GM18517 (cell line): Measurements from ENCODE around the gene LIME1.

Experiments used
- ATAC-seq: cut with Tn5 transposase; IDR thresholded peaks from one replicate; pipeline ENCODE4 v1.9.1; 2021; ENCODE audit warnings: mild to moderate bottlenecking, moderate library complexity; ENCODE audit not compliant: unreplicated experiment

LIME1 gene

DNA sequence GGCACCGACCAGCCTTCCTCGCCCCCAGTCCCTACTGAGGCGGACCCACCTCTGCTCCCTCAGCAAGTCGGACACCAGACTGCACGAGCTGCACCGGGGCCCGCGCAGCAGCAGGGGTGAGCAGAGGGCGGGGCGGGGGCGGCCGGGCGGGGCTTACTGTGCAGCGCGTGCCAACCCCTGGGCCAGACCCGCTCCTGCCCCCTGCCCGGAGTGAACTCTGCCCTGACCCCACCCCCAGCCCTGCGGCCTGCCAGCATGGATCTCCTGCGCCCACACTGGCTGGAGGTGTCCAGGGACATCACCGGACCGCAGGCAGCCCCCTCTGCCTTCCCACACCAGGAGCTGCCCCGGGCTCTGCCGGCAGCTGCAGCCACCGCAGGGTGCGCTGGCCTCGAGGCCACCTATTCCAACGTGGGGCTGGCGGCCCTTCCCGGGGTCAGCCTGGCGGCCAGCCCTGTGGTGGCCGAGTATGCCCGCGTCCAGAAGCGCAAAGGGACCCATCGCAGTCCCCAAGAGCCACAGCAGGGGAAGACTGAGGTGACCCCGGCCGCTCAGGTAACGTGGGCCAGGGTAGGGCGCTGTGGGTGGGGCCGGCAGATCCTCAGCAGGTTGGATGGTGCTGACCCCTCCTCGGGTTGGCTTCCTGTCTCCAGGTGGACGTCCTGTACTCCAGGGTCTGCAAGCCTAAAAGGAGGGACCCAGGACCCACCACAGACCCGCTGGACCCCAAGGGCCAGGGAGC is 1.7 kb downstream of the LIME1 start:
- ATAC-seq: no peak

DNA sequence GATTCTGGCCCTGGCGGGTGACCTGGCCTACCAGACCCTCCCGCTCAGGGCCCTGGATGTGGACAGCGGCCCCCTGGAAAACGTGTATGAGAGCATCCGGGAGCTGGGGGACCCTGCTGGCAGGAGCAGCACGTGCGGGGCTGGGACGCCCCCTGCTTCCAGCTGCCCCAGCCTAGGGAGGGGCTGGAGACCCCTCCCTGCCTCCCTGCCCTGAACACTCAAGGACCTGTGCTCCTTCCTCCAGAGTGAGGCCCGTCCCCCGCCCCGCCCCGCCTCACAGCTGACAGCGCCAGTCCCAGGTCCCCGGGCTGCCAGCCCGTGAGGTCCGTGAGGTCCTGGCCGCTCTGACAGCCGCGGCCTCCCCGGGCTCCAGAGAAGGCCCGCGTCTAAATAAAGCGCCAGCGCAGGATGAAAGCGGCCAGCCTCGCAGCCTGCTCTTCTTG is 2.2 kb downstream of the LIME1 start:
- no peak for ATAC-seq

DNA sequence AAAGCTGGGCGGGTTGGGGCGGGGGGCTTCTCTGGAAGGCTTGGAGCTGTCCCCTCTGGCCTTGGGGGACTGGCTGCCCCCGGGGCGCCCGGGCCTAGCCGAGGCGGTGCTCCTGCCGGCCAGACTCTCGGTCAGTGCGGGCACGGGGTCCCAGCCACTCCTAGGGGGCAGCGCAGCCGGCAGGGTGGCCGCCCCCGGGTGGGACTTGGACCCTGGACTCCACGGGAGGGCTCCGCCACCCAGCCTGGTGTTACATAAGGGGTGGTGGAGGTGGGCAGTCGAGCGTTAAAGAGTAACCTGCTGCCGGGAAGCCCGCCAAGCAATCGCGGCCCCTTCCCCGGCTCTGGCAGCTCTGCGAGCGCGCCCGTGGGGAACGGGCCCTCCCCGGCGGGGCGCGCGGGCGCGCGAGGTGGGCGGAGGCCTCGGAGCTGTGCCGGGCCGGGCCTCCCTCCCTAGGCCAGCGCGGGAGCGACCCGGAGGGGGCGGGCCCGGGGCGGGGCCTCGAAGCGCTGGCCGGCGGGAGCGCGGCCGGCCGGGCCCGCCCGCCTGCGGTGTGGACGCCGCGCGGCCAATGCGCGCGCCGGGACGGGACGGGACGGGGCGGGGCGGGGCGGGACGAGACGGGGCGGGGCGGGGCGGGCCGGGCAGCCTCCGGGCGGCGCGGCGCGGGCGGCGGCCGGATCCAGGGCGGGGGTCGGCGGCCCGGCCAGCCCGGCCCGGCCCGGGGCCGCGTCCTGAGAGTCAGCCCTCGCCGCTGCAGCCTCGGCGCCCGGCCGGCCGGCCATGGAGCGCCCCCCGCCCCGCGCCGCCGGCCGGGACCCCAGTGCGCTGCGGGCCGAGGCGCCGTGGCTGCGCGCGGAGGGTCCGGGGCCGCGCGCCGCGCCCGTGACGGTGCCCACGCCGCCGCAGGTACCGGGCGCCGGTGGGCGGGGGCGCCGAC is 2.9 kb downstream of the LIME1 start, which contains the start of gene SLC2A4RG:
TSS of gene SLC2A4RG (plus strand) at position 647 of the 940 bp plus-strand sequence. CDS start at position 784, 137 bp downstream.
- no peak for ATAC-seq

DNA sequence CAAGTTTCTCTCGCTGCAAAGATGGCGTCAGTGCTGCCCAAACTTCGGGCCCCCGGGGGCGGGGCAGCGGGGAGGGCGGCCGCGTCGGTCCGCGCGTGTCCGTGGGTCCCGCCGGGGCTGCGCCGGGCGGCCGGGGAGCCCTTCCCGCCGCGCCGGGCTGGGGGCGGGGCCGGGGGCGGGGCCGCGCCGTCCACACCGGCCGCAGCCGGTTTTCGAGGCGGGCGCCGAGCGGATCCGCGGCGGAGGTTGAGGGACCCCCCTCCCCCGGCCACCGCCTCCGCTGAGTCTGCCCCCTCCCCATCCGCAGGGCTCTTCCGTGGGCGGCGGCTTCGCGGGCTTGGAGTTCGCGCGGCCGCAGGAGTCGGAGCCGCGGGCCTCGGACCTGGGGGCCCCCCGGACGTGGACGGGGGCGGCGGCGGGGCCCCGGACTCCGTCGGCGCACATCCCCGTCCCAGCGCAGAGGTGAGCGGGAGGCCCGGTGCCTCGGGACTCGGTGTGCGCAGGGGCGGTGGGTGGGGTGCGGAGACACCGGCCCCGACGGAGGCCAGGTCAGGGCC is 3.7 kb downstream of the LIME1 start:
- ATAC-seq: no peak

DNA sequence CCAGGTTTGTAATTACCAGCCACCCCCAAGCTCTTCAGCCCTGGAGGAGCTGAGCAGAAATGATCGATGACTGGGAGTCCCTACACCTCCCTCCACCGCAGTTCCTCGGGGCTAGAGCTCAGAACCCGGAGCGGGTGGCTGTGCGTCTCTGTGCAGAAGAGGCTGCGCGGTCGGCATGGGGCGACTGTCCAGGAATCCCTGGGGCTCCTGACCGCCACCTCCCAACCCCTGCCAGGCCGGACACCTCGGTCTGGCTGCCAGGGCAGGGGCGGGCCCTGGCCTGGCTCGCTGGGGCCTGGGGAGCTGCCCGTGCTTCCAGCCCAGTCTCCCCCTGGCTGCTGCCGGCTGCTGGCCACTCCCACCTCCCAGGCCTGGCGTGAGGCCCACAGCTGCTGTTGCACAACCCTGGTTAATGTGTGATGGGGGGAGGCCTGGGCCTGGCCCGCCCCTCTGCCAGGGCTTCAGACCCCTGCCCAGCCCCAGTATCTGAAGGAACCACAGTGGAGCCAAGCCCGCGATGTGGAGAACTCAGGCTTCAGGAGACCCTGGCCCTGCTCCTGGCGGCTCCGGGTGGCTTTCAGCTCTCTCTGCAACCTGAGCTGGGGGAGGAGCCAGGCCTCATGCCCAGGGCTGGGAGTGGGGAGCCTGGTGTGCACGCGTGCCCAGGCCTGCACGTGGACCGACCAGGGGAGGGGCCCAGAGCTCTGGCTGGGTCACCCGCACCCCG is 4.3 kb downstream of the LIME1 start:
- no peak for ATAC-seq

DNA sequence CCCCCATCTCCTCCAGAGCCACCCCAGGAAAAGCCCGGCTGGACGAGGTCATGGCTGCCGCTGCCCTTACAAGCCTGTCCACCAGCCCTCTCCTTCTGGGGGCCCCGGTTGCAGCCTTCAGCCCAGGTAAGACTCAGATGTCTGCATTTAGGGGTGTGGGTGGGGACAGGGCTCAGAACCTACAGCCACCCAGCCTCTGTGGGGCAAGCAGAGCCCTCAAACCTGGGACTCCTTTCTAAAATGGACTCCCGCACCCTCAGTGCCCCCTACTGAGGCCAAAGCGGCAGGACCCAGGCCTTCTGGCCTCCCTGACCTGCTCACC is 4.9 kb downstream of the LIME1 start:
- ATAC-seq: no peak

DNA sequence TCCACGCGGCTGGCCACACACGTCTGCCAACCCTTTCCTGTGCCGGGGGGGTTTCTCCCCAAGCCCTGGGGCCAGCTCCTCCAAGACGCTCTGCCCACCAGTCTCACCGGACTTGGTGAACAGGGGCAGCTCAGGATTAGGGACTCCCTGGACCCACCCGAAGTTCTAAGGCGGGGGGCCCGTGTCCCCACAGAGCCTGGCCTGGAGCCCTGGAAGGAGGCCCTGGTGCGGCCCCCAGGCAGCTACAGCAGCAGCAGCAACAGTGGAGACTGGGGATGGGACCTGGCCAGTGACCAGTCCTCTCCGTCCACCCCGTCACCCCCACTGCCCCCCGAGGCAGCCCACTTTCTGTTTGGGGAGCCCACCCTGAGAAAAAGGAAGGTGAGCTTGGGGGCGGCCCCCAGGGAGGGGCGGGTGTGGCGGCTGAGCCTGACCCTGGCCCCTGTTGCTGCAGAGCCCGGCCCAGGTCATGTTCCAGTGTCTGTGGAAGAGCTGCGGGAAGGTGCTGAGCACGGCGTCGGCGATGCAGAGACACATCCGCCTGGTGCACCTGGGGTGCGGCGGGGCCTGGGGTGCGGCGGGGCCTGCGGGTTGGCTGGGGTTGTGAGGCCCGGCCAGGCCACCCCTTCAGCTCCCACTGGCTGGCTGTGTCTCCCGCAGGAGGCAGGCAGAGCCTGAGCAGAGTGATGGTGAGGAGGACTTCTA is 5.4 kb downstream of the LIME1 start:
- ATAC-seq: no peak

DNA sequence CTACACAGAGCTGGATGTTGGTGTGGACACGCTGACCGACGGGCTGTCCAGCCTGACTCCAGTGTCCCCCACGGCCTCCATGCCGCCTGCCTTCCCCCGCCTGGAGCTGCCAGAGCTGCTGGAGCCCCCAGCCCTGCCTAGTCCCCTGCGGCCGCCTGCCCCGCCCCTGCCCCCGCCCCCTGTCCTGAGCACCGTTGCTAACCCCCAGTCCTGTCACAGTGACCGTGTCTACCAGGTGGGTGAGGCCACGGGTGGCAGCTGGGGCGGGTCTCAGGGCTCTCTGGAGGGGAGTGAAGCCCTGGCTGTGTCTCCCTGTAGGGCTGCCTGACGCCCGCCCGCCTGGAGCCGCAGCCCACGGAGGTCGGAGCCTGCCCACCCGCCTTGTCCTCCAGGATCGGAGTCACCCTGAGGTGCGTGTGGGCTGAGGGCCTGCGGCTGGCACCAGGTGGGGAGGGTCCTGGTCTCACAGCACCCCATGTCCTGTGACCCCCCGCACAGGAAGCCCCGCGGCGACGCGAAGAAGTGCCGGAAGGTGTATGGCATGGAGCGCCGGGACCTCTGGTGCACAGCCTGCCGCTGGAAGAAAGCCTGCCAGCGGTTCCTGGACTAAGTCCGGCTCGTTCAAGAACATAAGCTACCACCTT is 6.0 kb downstream of the LIME1 start:
- ATAC-seq: no peak

DNA sequence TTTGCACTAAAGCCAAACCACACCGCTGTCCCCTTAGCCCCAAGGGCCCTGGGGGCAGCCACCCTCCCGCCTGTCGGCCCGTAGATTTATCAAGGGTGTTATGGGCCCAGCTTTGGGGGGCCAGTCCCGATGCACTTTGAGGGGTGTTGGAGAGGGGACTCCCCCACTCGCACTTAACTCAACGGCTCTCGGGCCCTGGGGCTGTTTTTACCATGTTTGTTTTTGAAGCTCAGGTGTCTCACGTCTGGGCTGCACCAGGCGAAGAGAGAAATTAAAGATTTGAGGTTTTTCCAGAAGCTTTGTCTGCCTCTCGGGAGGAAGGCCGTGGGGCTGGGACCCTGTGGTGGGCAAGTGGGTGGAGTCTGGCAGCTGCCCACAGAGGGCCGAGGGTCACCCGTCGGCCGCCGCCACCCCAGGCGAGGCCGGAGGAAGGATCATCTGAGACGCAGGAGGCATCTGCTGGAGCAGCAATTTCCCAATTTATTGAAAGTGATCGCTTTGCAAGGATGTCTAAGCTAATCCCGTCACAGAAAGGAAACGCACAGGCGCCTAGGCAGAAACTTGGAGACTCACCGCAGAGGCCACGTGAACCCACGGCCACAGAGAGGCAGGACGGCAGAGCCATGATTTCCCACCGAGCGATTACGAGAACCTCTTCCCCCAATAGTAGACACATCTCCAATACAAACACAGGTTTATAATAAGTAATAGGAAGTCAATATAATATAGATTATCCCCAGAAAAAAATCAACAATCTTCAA is 6.9 kb downstream of the LIME1 start:
- no peak for ATAC-seq

DNA sequence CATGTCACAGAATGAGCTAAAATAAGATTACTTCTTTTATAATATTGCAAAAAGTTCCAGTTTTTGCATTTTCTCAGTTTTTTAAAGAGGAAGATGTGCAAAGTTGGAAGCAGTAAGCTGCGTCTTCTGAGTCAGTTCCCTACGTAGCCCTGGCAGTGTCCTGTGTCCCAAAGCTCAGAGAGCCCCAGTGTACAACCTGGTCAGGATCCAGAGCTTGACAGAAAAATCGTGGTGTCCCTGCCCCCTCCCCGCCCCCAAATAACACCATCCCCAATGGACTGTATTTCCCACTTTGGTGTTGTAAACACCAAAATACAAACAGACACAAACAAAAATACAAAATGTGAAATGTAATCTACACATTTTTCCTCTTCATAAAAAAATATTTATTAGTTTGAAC is 7.7 kb downstream of the LIME1 start:
- no peak for ATAC-seq

DNA sequence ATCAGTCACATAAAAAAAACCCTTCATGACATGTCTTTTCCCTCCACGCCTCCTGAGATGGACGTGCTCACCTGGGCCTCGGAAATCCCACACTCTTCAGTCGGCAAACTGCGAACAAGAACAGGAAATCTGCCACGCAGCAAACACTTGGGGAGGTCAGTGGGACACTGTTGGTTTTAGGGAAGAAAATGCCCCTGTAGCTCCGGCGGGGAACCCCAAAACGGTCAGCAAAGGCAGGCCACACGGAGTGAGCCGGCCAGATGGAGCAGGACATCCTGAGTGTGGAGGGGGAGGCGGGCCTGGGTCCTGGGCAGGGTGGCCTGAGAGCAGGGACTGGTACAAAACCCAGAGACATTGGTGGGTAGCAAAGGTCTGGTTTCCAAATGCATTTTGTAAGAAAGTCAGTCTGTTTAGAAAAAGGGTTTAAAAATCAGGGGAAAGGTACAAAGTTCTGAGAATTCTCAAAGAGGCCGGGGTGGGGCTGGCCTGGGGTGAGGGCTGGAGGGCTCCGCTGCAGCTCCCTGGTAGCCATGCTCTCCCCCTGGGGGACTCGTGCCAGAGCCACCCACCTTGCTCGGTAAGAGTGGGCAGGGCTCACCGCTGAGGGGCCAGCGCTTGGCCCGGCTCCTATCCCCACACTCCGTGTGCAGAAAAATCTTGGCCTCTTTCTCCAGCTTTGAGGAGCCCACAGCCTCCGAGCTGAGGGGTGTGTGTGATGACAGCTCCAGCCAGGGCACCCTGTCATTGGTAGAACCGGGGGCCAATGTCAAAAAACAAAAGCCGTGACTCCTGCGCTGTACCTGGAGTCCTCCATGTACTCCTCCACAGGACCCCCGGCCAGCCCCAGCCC is 8.3 kb downstream of the LIME1 start:
- no peak for ATAC-seq

DNA sequence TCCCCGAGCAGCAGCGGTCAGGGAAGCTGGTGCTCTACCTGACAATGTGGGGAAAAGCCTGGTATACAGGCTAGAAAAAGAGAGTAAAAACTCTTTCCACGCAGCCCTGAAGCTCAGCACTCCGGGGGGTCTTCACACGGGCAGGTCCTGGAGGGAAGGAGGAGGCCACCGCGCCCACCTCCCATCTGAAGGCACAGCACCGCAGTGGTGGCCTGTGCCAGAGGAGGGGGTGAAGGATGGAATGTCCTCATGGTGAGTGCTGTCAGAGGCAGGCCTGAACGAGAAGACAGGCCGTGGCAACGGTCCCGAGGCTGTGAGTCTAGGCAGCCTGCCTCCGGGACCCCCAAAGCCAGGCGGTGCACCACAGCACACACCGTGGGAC is 9.0 kb downstream of the LIME1 start:
- ATAC-seq: no peak

DNA sequence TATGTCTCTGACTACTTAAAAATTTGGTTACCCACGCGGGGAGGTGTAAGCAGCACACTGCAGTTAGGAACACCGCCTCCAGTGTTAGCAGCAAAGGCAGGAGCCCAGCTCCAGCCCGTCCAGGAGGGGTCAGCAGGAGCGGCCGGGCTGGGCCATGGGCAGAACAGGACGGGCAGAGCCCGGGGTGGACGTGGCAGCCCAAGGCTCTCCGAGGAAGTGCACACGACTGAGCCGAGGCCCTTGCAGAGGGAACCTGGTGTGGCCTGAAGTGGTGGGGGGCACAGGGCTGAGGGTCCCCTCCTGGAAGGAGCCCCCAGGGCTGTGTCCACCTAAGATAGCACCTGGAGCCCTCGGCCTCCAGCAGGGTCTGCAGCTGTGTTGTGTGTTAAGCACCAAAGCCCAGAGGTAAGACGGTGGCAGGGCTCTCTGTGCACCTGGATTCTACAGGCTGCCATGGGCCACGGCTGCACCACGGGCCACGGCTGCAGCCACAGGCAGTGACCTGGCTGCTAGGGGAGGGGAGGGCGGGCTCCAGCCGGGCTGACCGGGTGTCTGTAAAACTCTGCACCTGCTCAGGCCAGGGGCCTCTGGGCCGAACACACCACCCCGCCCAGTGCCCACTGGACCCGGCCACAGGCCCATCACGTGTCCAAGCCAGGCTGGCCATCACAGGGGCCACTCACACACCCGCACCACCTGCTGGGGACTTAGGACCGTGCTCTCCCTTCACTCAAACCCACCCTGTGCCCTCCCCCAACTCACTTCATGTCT is 9.7 kb downstream of the LIME1 start:
- no peak for ATAC-seq

DNA sequence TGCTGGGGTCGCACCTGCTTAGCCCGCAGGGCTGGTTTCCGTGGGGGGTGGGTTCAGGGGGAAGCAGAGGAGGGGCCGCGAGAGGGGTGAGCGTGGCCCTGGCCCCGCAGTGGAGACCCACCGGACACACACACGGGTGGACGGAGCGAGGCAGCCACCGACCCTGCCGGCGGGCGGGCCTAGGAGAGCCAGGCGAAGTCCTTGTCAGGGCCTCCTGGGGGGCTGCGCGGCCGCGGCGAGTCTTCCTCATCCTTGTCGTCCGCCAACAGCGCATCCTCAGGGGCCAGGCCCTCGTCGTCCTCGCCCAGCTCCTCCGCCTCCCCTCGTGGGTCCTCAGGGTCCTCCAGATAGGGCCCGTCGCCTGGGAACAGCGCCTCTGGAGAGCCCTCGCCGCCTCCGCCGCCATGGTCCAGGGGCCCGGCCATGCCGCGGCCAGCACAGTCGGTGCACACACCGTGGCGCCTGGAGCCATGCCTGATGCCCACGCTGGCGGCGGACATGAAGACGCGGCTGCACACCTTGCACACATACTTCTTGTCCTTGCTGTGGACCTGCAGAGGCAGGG is 10.4 kb downstream of the LIME1 start:
- ATAC-seq: no peak

DNA sequence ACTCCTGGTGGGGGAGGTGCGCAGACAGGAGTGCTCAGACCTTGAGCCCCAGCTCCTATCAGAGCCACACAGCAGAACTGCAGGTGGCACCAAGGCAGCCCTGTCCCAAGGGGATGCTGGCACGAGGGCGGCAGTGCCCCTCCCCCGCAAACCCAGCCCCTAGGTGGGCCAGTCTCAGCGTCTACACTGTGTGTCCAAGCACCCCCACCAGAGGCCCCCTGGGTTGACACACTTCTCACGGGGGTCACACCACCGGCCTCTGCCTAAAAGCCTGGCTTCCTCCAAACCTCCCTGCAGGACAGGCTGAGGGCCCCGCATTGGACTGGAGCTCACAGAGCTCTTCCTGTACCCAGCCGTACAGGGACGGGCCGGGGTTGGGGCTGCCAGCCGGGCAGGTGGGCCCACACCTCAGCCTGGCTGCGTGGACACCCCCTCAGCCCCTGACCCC is 11.2 kb downstream of the LIME1 start:
- no peak for ATAC-seq

DNA sequence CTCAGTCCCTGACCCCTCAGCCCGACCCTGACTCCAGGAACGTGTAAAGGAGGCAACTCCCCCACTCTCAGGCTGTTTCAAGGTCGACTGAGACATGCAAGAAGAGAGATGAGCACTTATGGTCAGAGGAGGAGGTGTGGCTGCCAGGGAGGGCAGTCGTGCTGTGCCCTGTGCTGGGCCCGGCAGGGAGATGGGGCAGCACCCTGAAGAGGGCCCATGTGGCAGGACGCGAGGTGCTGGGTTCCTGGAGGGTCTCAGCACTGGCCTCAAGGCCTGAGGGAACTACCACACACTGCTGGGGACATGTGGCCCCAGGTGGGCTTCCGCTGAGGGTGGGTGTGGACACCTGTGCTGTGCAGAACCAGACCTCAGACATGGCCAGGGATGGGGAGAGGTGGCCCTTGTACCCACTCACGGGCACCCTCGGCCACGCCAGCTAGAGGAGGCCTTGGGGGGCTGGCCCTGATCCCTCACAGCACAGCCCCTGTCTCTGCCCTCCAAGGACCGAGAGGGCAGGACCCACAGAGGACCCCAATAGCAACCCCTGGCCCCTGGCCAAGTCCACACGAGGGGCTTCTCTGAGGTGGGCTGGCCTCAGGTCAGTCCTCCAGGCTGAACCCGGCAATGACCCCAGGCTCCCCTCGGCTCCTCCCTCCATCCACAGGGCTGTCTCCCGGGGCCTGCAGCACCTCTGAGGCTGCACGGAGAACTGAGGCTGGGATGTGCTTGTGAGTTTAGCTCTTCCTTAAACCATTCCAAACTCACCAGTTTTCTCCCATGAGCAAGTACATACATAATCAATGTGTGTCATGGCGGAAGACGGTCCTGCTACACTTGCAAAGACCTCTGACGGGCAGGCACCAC is 11.8 kb downstream of the LIME1 start:
- ATAC-seq: no peak
